HG02588 (cell line): ENCODE data around the gene DUSP16.
"Not testable (repeated sequence)": the region's sequence is repeated elsewhere in the genome, so short reads cannot be mapped to it uniquely, and the experiment has no call there.

Source experiments
- ATAC-seq: cut with Tn5 transposase; IDR thresholded peaks from one replicate; pipeline ENCODE4 v1.9.1; 2021; ENCODE audit warnings: mild to moderate bottlenecking, moderate library complexity; ENCODE audit not compliant: unreplicated experiment

The DUSP16 gene, protein sequence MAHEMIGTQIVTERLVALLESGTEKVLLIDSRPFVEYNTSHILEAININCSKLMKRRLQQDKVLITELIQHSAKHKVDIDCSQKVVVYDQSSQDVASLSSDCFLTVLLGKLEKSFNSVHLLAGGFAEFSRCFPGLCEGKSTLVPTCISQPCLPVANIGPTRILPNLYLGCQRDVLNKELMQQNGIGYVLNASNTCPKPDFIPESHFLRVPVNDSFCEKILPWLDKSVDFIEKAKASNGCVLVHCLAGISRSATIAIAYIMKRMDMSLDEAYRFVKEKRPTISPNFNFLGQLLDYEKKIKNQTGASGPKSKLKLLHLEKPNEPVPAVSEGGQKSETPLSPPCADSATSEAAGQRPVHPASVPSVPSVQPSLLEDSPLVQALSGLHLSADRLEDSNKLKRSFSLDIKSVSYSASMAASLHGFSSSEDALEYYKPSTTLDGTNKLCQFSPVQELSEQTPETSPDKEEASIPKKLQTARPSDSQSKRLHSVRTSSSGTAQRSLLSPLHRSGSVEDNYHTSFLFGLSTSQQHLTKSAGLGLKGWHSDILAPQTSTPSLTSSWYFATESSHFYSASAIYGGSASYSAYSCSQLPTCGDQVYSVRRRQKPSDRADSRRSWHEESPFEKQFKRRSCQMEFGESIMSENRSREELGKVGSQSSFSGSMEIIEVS

GRCh38 chr12:12562585-12563261, at the start of gene DUSP16:
Gene DUSP16, minus strand, starts transcription at chr12:12562863. Its CDS starts 41,765 bp downstream, at chr12:12521098.
- peak; percentile 78 for ATAC-seq

GRCh38 chr12:12612358-12612757, 49.7 kb upstream of the DUSP16 start:
- no peak for ATAC-seq

- ATAC-seq = peak; percentile 78
Measured at GRCh38 chr12:12611512-12612306, 49.0 kb upstream of the DUSP16 start, which contains the start of gene CREBL2. Gene CREBL2, plus strand, starts transcription at chr12:12611876. Its CDS starts 297 bp downstream, at chr12:12612173.

- no peak for ATAC-seq
Measured at GRCh38 chr12:12610711-12611110, 48.0 kb upstream of the DUSP16 start.

GRCh38 chr12:12609692-12610091, 47.0 kb upstream of the DUSP16 start:
- no peak for ATAC-seq

- no peak for ATAC-seq
Measured at GRCh38 chr12:12608557-12608957, 45.9 kb upstream of the DUSP16 start.

DNA sequence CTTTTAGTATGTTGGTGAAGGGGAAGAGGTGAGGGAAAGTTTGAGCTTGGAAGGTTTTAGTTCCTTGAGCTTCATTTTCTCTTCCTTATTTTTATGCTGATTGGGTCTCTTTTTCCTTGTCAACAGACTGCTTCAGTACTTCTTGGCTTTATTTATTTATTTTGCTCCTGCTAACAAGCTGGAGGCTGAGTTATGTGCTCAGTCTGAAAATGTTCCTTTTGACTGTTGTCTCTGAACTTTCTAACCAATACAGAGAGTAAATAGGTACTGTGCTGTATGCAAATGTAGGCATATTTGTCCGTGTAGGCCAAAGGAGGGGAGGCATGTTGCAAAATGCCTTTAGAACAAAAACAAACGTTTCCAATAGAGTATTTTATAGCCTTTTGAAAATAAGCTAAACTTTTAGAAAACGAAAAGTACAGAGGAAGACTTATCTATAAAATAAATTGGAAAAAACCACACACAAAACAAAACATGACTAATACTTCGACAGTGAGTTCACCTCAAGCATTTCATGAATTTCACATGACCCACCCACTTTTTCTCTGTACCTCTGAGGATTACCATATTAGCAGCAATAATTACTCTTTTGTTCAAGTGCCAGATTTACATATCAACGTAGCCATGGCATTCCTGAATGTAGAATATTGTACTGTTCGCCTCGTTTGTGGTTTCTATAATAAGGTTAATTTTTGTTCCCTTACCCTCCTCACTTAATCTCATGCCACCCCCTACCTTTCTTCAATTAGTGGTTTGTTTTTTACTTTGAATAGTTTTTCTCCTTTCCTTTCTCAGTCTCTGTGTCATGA, 44.3 kb upstream of the DUSP16 start:
- no peak for ATAC-seq

DNA sequence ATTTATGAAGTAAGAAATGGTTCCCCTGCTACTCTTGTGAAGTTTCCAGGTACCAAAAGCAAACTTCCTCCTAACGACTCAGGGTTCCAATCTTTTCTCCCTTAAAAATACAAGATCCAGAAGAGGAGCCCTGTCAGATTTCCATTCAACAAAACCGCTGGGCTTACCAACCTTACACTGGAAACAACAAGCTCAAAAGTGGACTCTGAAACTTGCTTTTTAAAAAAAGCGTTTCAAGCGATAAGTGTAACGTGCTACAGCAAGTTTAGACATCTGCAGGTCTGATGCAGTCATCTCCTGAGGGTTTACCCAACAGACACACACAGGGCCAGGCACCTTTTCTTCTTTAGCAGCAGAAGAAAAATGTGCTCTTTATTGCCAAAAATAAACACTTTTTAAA, 42.1 kb upstream of the DUSP16 start:
- no peak for ATAC-seq

GRCh38 chr12:12600659-12601058, 38.0 kb upstream of the DUSP16 start:
- no peak for ATAC-seq

DNA sequence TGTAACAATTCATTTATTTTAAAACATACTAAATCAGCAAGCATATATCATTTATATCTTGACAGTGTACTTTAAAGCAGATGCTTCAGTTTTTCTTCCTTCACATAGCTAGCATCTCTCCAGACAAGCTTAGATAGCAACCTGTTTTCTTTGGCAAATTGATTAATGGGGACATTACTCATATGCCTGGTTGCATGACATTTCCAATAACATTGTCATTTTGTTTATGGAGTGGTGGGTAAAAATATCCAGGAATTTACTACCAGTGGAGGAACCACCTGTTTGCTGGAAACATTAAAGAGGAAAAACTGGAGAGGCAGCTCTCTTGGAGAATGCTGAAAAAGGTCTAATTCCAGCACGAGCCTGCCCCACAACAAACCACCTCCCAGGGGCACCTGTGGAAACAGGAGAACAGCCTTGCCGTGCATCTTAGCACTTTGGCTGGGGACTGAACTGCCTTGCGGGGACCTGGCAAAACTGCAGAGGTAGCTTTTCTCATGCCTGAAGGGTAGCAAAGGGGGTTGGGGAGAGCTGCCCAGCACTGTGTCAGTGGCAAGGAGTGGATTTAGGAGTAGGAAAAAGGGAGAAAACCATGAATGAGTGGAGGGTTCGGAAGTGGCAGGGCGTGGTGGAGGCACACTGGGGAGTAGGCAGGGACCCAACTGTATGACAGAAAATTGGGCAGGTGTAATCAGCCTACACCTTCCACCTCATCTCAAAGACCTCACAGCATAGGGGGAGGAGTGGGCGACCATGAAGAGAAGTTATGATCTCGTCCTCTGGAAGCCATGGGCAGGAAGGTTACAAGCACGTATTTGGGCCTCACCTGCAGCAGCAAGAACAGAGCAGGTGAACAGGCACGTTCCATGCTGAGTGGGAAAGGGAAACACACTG, 37.3 kb upstream of the DUSP16 start:
- ATAC-seq = no peak

- no peak for ATAC-seq
Measured at GRCh38 chr12:12598864-12599263, 36.2 kb upstream of the DUSP16 start.

- not testable (repeated sequence) for ATAC-seq
Measured at GRCh38 chr12:12596598-12596997, 33.9 kb upstream of the DUSP16 start.

DNA sequence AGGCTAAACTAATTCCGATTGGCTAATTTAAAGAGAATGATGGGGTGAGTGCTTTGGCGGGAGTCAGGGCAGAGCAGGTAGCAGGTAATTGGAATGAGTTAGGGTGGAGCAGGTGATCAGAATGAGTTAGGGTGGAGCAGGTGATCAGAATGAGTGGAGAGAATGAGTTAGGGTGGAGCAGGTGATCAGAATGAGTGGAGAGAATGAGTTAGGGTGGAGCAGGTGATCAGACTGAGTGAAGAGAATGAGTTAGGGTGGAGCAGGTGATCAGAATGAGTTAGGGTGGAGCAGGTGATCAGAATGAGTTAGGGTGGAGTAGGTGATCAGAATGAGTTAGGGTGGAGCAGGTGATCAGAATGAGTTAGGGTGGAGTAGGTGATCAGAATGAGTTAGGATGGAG, 33.3 kb upstream of the DUSP16 start:
- ATAC-seq = not testable (repeated sequence)

DNA sequence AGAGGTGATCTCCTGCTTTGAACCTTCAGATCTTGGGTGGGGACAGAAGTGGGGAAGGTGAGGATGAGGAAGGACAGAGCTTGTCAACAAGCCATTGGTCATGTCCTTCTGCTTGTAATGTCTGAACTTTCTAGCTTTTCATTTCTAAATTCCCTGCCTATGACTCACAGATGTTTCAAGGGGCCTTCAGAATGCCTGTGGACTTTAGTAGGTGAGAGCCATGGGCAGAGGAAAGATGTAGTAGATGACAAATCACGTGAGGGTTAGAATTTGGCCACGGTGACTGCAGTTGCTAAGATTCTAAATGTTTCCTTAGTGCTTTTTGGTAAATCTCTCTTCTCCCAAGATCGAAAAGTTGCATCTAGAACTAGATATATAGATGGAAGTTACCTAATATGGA, 30.3 kb upstream of the DUSP16 start:
- ATAC-seq = no peak

DNA sequence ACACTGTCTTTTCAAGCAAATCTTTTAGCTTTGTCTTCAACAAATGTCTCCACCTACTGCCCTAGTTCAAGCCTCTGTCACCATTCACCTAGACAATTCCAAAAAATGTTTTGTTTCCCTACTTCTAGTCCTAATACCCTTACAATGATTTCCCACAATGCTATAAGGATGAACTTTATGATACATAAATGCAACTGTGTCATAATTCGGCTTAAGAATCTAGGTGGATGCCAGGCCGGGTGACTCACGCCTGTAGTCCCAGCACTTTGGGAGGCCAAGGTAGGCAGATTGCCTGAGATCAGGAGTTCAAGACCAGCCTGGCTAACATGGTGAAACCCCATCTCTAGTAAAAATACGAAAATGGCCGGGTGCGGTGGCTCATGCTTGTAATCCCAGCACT, 28.3 kb upstream of the DUSP16 start:
- ATAC-seq = no peak

GRCh38 chr12:12588436-12588835, 25.8 kb upstream of the DUSP16 start:
- not testable (repeated sequence) for ATAC-seq

DNA sequence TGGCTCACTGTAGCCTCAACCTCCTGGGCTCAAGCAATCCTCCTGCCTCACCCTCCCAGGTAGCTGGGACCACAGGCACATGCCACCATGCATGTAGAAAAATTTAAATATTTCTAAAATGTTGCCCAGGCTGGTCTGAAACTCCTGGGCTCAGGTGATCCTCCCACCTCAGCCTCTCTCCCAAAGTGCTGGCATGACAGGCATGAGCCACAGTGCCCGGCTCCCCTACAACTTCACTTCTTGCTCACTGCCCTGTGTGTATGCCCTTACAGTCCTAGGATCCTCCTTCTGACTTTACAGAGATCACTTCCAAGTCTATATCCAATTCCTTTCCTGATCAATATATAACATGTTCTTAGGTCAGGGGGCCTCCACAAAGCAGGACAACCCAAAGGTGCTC, 25.2 kb upstream of the DUSP16 start:
- ATAC-seq = no peak

DNA sequence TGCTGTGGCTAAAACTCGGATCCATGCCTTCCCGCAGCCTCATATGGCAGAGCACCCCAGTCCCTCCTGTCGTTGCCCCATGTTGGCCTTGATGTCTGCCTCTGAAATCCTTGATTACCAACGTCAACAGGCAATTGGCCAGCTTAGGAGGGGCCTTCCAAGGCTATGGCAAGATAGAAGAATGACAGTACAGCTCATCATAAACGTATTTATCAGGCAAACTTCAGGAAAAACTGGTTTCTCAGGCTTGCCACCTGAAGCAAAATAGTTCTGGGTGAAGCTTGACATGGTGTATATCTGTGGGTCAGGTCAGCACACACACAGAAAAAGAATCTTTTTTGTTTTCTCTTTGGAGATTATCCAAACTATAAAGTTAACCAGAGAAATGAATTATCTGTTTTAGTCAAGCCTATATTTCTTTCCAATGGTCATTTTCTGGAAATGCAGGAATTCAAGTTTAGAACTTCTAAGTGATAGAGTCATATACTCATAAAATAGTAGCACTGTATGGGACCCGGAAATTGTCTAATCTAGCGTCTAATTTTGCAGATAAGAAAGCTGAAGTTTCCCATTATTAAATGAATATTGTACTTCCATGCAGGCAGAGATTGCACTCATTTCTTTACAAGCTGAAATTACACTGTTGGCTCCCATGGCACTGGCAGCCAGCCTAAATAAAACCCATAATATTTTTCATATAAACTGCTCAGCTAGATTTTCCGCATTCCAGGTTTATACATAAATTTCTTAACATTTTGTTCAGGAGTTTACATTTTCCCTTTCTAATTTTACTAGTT, 24.4 kb upstream of the DUSP16 start:
- no peak for ATAC-seq
